ENCODE data around the gene PRPF4.

GRCh38 chr9:113315231-113315630 is 39.8 kb downstream of the PRPF4 start:
- no peak for TF ChIP-seq CTCF (IDR thresholded peaks at IDR 0.05)
- TF ChIP-seq EP300 (IDR thresholded peaks at IDR 0.05) = no peak

Measured in tibial nerve (tissue), 4 donors.